GM12891 (cell line): ENCODE measurements around the gene UIMC1. TPM values are rescaled to one million over a fixed set of nuclear protein-coding genes. Genes with fewer than 3 reads are reported as not detected.
"Not testable (repeated sequence)": the region's sequence is repeated elsewhere in the genome, so short reads cannot be mapped to it uniquely, and the experiment has no call there.

Source experiments
- DNase-seq: peaks from one replicate; pipeline ENCODE4 v3.0.0; 2011; ENCODE audit warnings: low spot score; ENCODE audit not compliant: insufficient read length
- FAIRE-seq: peaks from 2 replicates; lab custom pipeline; 2011; peaks lifted over from hg19 to GRCh38; lab: Jason Lieb, UNC
- PAX5 ChIP-seq: IDR thresholded peaks from 2 replicates; pipeline ENCODE4 v1.6.1; 2011; ENCODE audit warnings: low read length, moderate library complexity, mild to moderate bottlenecking; ENCODE audit not compliant: insufficient read depth, severe bottlenecking
- POLR2A ChIP-seq: IDR thresholded peaks from 2 replicates; pipeline ENCODE4 v1.6.1; 2011; ENCODE audit warnings: low read depth, low read length, control low read depth
- POLR2AphosphoS5 ChIP-seq: IDR thresholded peaks from 2 replicates; pipeline ENCODE4 v1.6.1; 2011; ENCODE audit warnings: low read depth, low read length, control low read depth
- POU2F2 ChIP-seq: IDR thresholded peaks from 2 replicates; pipeline ENCODE4 v1.6.1; 2011; ENCODE audit warnings: low read depth, mild to moderate bottlenecking, control low read depth, low read length, moderate library complexity
- SPI1 ChIP-seq: IDR thresholded peaks from 2 replicates; pipeline ENCODE4 v1.6.1; 2011; ENCODE audit warnings: low read depth, low read length, control low read depth
- TAF1 ChIP-seq: IDR thresholded peaks from 2 replicates; pipeline ENCODE4 v1.6.1; 2011; ENCODE audit warnings: low read depth, low read length, control low read depth
- polyA plus RNA-seq: library from polyadenylated mRNA; unstranded; fragments of >200 nt; gene quantifications from one replicate; pipeline ENCODE4 v1.2.1, GENCODE V29; 2012; ENCODE audit warnings: low read depth, missing spikeins, inconsistent platforms; ENCODE audit not compliant: missing spikeins

Gene UIMC1
- 22.5 TPM for polyA plus RNA-seq

DNA sequence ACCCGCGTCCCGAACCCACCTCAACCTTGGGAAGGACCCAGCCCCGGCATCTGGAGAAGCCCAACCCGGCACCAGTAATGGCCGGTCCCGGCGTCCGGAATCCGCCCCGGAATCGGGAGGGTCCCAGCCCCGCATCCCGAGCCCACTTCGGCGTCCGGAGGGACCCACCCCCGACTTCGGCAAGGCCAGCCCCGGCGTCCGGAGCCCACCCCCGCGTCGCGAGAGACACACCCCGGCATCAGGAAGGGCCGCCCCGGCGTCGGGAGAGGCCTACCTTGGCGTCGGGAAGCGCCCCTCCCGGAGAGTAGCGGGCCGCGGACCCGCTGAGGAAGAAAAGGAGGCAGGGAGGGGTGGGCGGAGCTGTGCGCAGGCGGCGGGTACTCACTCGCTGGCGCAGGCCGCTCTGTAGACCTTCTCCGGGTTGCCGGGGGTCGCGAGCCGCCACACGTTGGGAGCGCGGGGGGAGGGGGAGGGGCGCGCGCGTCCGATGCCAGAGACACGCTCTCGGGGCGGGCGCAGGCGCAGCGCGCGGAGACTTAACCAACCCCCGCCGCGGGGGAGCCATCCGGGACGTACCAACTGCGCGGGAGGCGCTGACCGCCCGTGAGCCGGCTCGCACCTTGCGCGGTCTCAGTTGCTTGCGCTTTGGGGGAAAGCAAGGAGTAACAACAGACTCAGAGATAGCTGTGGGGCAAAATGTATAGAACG lies at the start of gene UIMC1:
UIMC1 (minus strand) TSS at position 515 of the 708 bp plus-strand sequence. CDS start 24,164 bp downstream, outside the sequence.
- TF ChIP-seq POLR2A = peak; percentile 77
- peak; percentile 86 for TF ChIP-seq TAF1
- TF ChIP-seq POU2F2 = no peak
- TF ChIP-seq SPI1 = no peak
- peak; percentile 77 for TF ChIP-seq POLR2AphosphoS5
- peak; percentile 84 for TF ChIP-seq PAX5
- peak; percentile 90 for FAIRE-seq

DNA sequence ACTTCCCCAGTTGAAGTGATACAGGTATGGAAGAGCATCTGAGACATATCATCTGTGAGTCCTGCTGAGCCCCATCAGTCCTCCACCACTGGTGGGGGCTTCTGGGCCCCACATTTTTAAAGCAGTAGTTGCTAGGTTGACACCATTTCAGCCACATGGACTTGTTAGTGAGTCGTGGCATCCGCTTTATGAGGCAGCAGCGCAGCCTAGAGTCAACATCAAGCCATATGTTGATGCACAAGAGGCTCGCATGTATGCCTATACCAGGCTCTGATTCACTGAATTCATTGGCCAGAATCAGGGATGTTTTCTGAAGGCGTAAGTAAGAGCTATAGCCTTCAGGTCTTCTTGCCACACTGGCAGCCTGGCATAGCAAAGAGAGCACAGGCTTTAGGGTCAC lies 42.7 kb upstream of the UIMC1 start:
- DNase-seq (no peak), FAIRE-seq (no peak)
- no peak for TF ChIP-seq POU2F2
- no peak for TF ChIP-seq POLR2AphosphoS5
- TF ChIP-seq SPI1 = no peak
- no peak for TF ChIP-seq TAF1
- TF ChIP-seq POLR2A = no peak
- no peak for TF ChIP-seq PAX5

More for the DNA sequence above, at the start of gene UIMC1:
- peak; percentile 78 for DNase-seq

DNA sequence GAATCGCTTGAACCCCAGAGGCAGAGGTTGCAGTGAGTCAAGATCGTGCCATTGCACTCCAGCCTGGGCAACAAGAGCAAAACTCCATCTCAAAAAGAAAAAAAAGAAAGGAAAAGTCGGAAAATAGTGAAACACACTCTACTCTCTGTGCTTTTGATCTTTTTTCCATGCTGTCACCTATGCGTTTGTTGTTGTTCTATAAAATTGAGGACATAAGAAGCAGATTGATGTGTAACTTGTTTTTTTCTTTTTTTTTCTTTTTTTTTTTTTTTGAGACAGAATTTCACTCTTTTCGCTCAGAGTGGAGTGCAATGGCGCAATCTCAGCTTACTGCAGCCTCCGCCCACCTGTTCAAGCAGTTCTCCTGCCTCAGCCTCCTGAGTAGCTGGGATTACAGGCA lies 42.0 kb upstream of the UIMC1 start:
- not testable (repeated sequence) for DNase-seq, FAIRE-seq

DNA sequence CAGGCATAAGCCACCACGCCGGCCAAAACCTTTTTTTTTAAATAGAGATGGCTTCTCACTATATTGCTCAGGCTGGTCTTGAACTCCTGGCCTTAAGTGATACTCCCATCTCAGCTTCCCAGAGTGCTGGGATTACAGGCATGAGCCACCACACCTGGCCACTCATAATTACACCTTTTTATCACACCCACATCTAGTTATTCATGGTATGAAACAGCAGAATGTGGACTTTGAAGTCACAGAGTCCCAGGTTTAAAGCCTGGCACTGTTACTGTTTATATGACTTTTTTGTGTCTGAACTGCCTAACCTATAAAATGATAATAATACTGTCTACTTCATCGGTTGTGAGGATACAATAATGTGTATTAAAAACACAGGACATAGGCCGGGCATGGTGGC lies 39.1 kb upstream of the UIMC1 start:
- FAIRE-seq (no peak), DNase-seq (no peak)
- TF ChIP-seq POLR2AphosphoS5 = no peak
- no peak for TF ChIP-seq POLR2A
- TF ChIP-seq PAX5 = no peak
- no peak for TF ChIP-seq POU2F2
- no peak for TF ChIP-seq TAF1
- TF ChIP-seq SPI1 = no peak

DNA sequence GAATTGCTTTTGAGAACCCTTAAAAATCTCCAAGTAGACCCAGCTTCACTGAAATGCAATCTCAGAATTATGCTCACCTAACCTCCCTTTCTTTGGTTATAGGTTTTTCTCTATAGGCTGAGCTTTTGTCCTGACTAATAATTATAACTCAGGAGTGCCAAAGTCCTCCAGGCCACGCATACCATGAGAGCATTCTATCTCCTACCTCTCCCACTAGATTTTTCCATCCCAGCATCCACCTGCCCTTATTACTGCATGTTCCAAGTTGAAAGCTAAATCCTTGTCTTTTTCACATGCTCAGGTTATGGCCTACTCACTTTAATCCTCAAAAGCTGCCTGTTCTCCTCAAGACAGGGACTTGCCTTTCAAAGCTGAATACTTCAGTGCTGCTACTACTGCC lies 38.1 kb upstream of the UIMC1 start:
- DNase-seq = no peak
- TF ChIP-seq POLR2AphosphoS5 (no peak), SPI1 (no peak), POLR2A (no peak), POU2F2 (no peak), PAX5 (no peak), TAF1 (no peak)
- FAIRE-seq = no peak

DNA sequence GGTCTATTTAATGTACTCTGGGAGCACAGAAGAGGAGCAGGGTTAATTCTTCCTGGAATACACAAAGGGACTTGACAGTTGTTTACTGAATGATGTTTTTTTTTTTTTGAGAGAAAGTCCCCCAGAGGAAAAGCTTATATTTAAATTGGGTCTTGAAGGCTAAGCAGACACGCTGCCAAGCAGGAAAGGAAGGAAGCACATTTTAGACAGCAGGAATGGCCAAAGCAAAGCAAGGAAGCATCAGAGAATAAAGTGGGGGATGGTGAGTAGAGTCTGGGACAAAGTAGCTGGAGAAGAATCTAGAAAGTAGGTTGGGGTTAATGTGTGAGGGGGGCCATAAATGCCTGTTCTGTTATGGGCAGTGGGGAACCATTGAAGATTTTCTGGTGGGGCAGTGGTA lies 37.4 kb upstream of the UIMC1 start:
- DNase-seq (no peak), FAIRE-seq (no peak)
- TF ChIP-seq TAF1 (no peak), POU2F2 (no peak), PAX5 (no peak), POLR2AphosphoS5 (no peak), SPI1 (no peak), POLR2A (no peak)

DNA sequence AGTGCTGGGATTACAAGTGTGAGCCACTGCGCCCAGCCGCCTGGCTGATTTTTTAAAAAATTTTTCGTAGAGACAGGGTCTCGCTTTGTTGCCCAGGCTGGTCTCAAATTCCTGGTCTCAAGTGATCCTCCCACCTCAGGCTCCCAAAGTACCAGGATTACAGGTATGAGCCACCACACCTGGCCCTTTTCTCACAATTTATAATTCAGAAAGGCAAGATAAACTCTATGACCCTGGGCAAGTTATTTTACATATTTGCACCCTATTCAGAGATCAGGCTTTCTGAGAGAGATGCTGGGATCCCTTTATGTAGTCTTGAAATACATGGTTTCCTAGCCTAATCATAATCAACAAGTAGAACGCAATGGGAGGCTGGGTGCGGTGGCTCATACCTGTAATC lies 36.5 kb upstream of the UIMC1 start:
- DNase-seq = no peak
- no peak for TF ChIP-seq SPI1
- no peak for FAIRE-seq

DNA sequence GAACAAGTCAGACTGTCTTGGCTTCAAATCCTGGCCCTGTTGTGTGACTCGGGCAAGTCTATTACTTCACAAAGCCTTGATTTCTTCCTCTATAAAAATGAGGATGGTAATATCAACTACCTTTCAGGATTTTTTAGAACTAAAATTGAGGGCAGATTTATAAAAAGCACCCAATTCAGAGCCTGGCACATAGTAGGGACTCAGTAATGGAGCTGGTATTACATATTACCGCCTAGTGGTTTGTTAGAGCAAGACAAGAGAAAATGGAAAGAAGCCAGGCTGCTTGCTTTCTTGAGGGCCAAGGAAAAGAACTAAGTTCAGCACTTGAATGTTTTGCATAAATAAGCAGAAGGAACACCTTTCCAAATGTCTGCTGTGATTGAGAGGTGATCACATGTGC lies 35.4 kb upstream of the UIMC1 start:
- TF ChIP-seq TAF1 (no peak), POLR2A (no peak)
- FAIRE-seq (no peak), DNase-seq (no peak)

DNA sequence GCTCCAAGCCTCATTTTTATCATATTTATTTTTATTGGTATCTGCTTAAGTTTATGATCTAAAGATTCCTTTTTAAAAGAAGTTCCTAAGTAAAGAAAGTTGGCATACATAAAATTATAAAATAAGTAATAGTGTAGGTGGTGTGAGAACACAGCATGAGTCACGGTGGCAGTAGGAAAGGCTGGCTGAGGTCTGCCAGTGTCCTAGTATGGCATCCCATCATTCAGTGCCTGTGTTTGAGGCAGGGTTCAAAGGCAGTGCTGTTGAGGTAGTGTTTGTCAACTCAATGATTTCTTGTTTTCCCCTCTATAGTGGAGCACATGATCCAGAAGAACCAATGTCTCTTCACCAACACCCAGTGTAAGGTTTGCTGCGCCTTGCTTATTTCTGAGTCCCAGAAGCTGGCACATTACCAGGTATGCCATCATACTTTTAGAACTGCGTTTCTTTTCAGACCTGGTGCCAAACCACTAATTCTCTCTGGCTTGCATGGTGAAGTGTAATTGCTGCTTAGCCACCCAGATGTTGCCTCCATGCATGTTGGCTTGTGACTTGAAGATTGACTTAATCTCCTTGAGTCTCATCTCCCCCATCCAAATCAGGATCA lies 34.3 kb upstream of the UIMC1 start:
- TF ChIP-seq SPI1 = no peak
- TF ChIP-seq POLR2A = no peak
- no peak for TF ChIP-seq TAF1
- no peak for TF ChIP-seq POLR2AphosphoS5
- TF ChIP-seq PAX5 = no peak
- TF ChIP-seq POU2F2 = no peak
- FAIRE-seq (no peak), DNase-seq (no peak)

DNA sequence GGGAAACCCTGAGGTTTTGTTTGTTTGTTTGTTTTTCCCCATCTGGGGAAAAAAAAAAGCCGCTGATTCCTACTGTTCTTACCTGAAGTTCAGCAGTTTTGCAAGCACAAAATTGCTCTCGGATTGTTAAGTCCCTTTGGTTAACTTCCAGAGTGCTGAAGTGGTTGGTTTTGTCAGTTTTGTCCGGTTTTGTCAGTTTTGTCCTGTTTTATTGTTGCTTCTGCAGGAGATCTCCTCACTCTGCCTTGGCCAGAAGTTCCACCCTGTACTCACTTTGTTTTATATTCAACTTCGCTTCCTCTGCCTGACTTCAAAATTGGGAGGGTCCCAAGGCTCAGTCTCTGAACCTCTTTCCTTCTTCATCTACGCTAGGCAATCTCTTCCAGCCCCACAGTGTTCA lies 30.3 kb upstream of the UIMC1 start:
- FAIRE-seq (no peak), DNase-seq (no peak)
- no peak for TF ChIP-seq POU2F2
- no peak for TF ChIP-seq POLR2AphosphoS5
- no peak for TF ChIP-seq SPI1
- TF ChIP-seq PAX5 = no peak
